Stimulated activated CD4-positive, alpha-beta T cell treated with anti-CD3 and anti-CD28 coated beads, Interleukin-4, amount 100 ng/mL, for 4 hours (primary cell): ENCODE measurements around the gene KCNH8.

Source experiments
- DNase-seq, 2 experiments: peaks; one replicate each; pipeline ENCODE4 v3.0.0-alpha.2; 2020

The KCNH8 gene

DNA sequence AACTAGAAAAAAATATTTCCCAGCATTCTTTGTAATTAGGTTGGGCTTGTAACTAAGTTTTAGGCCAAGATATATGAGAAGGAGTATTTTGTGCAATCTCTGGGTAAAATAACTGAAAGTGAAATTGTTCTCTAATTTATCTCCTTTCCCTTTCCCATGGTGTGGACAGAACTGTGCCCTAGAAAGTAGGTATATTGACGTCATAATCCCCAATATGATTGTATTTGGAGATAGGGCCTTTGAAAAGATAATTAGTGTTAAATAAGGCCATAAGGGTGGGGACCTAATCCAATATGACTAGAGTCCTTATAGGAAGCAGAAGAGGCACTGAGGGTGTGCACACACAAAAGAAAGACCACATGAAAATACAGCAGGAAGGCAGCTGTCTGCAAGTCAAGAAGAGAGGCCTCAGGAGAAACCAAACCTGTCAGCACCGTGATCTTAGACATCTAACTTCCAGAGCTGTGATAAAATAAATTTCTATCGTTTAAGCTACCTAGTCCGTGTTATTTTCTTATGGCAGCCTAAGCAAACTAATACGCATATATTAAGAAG lies 106.6 kb downstream of the KCNH8 start:
- DNase-seq, result no peak

DNA sequence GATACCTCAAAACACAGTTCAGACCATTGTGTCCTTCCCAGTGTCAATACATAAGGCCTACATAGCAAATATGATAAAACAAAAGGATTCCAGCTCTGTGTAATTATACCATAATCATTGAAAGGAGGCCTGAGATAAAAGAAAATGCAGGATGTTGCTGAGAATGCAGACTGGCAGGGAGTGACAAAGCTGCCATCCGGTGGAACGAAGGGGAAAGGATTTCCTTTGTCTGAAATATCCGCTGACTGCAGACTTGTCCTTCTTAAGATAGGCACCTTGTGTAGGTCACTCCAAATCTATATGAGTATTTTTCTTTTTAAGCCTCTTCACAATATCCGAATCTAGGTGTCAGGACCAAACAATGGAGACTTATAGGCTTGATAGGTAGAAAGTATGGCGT lies 108.0 kb downstream of the KCNH8 start:
- no peak for DNase-seq

DNA sequence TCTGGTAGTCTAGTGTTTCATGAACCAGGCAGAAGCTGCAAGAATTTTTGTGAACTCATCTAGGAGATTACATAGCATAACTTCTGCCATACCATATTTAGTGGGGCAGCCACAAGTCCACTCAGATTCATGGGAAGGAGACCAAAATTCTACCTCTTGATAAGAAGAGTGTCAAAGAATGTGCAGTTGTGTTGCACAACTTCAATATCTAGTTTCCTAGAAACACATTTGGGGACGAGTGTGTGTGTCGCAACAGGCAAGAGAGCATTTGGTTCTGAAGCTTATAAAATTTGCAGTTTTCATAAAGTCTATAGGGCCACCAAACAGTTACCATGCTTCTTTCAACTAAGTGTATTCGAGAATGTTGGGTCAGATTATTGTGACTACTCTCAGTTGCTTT lies 115.3 kb downstream of the KCNH8 start:
- DNase-seq, result no peak

DNA sequence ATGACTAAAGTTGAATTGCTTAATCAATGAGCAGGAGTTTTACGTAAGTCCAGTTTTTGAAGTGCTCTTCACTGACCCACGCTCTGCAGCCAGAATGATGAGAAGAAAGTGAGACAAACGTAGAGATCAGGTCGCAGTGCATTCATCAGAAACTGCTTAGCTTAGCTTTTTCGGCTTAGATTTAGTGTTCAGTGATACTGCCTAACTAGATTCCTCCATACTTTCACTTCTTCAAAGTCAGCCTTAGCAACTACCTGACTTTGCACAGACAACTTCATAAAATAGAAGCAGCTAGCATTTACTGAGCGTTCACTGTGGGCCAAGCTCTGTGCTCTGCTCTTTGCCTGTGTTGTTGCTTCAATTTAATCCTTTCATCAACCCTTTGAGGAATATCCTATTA lies 116.1 kb downstream of the KCNH8 start:
- DNase-seq, result no peak

GRCh38 chr3:19267040-19267439 lies 118.7 kb downstream of the KCNH8 start:
- DNase-seq, result no peak

- DNase-seq, result no peak
These were observed 122.2 kb downstream of the KCNH8 start for GRCh38 chr3:19270481-19270880.

GRCh38 chr3:19272296-19272695 lies 124.0 kb downstream of the KCNH8 start:
- DNase-seq, result no peak

DNA sequence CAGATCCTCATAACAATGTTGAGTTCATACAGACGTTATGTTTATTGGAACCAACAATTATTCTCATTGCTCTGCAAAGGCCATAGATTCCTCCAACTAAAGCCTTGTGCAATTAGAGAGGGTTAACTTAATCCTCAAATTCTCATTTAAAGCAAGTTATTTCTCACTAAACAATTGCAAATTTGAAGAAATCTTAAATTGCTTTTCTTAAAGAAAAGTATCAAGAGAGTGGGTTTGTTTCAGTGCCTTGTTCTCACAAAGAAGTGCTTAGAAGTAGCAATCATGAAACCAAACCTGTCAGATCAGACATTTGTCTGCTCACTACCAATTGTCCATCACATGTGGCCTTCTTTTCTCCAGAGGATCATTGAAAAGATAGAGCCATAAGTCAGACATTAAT lies 124.8 kb downstream of the KCNH8 start:
- no peak for DNase-seq

GRCh38 chr3:19274576-19274975 lies 126.3 kb downstream of the KCNH8 start:
- DNase-seq, result no peak

DNA sequence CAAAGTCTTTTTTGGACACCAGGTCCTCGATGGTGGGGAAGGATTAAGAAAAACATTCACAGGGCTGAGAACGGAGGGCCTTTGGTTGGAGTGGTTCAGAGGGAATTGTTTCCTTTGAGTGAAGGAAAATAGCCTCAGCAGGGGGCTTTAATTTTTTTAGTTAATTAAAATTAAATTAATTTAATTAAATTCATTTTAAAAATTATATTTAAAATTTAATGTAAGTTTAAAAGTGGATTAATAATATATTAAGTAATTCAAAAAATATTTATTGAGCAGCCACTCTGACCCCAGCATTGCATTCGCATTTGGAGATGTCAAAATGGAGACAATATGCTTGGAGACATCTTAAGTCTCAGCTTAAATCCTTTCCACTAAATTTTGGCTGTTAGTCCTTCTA lies 136.7 kb downstream of the KCNH8 start:
- DNase-seq, result no peak

- no peak for DNase-seq
These were observed 145.0 kb downstream of the KCNH8 start for GRCh38 chr3:19293295-19293694.

- no peak for DNase-seq
These were observed 146.9 kb downstream of the KCNH8 start for GRCh38 chr3:19295208-19295607.

DNA sequence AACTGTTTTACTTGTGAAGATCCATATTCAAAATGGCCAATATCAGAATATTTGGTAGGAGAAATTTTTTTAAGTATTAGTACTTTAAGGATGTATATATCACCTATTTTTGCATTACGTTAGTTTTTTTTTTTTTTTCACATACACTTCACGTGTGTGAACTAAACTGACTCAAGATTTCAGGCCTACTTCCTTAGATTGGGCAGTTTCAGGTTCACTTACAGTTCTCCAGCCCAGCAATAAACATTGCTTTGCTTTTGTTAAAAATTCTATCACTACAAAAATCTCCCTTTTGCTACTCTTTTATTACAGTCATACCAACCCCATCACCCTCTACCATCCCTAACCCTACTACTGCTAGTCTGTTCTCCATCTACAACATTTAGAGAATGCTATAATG lies 183.6 kb downstream of the KCNH8 start:
- DNase-seq, result no peak

GRCh38 chr3:19334120-19334519 lies 185.8 kb downstream of the KCNH8 start:
- DNase-seq, result no peak

DNA sequence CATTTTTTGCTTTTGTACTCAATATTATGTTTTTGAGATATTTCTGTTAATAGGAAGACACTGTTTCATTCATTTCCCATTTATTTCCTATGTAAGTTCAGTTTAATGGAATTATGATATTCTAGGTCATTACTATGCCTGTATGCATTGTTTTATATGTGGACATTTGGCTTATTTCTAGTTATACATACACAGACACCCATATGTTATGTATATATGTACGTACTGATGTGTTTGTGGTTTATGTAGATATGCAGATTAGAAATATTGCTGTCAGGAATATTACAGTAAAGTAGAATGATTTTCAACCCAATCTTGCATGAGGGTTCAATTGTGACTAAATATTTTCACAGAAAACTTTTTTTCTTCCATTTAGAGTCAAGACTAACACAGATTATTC lies 190.5 kb downstream of the KCNH8 start:
- no peak for DNase-seq

- DNase-seq, result no peak
These were observed 194.1 kb downstream of the KCNH8 start for GRCh38 chr3:19342389-19342788.

DNA sequence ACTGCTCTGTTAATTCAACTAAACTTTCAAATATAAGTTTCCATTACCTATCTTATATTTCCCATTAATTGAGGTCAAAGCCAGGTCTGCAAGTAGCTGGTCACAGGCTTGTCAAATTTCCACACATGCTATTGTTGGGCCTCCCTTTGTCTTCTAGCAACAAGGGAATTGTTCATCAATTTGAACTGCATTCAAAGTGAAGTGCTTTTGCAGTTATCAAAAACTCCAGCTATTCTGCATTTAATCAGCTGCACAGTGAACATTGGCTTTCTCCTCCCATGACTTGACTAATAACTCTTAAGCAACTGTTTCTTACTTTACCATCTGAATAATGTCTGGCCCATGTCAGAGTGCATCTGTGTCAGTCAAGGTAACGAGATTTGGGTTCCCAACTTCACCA lies 198.4 kb downstream of the KCNH8 start:
- DNase-seq, result no peak

- no peak for DNase-seq
These were observed 199.4 kb downstream of the KCNH8 start for GRCh38 chr3:19347671-19348070.

DNA sequence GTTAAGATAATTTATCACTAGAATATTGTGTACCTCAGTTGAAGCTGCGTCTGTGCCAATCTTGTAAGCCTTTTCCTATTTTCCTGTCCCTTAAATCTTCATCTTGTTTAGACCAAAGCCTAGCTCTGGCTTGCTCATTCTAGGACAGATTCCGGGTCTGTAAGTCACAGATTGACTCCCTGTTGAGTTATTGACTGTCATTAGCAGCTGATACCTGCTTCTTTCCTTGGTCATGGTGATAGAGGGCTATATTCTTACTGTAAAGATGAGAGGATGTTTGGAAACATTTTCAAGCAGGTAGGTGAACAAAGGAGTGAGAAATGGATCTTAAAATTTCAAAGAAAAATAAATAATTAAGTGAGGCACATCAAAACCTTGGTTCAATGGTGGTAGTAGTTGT lies 200.2 kb downstream of the KCNH8 start:
- DNase-seq, result no peak

DNA sequence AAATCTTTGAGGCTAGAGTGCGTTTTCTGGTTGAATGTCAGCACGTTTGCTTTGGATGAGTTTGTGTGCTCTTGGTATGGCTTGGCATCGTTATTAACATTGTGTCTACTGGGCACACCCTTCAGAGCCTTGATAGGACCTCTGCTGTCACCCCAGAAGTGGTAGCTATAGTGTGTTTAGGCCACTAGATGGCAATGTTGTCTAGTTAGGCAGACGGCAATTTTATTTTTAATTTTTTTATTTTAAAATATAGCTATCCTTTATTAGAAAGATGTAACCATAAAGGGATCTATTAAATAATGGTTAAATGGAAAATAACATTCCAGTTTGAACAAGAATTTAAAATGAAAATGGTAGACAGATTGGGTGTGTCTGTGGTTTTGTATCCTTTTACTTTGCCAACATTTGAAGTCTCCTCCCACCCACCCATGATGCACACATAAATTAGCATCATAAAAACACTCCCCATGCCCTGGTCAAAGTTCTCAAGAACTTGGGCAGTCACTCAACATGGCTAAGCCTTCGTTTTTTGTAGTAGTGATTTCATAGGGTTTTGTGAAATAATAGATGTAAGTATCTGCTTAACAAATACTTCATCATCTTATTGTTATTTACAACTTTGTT lies 200.7 kb downstream of the KCNH8 start:
- DNase-seq, result no peak

DNA sequence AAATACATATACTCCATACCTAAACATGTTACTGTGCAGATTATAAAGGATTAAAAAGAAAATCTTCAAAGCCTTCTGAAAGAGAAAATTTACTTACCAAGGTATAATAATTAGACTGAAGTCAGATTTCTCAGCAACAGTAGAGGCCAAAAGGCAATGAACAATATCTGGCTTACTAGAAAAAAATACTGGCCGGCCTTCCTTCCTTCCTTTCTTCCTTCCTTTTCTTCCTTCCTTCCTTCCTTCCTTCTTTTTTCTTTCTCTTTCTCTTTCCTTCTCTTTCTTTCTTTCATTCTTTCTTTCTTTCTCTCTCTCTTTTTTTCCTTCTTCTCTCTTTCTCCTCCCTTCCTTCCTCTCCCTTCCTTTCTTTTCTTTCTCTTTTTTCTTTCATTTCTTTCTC lies 209.6 kb downstream of the KCNH8 start:
- no peak for DNase-seq

GRCh38 chr3:19363071-19363470 lies 214.8 kb downstream of the KCNH8 start:
- no peak for DNase-seq

DNA sequence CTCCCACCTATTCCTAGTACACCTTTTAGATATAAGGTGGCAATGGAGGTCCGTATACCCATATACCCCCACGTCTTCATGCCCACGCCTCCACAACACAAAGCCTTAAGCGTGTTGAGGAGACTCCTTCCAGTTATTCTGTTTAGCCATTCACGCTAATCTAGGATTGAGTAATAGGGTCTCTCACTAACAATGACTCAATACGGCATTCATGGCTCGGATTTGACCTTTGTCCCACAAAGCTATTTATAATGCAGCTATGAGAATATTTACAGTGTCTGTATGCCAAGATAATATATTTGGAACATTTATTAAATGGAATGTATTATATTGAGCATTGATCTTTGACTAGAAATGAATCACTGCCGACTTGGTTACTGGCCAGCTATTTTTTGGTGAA lies 215.8 kb downstream of the KCNH8 start:
- no peak for DNase-seq

- DNase-seq, result no peak
These were observed 217.2 kb downstream of the KCNH8 start for GRCh38 chr3:19365471-19365870.

- no peak for DNase-seq
These were observed 236.6 kb downstream of the KCNH8 start for GRCh38 chr3:19384868-19385267.
